ENCODE results near the gene TEAD4. TPM values are rescaled to one million over a fixed set of nuclear protein-coding genes. Genes with fewer than 3 reads are reported as not detected.

TEAD4 gene
- total RNA-seq, 4 donors from 2014 or later: 28.5 to 50.9 (median 37.0) TPM

DNA sequence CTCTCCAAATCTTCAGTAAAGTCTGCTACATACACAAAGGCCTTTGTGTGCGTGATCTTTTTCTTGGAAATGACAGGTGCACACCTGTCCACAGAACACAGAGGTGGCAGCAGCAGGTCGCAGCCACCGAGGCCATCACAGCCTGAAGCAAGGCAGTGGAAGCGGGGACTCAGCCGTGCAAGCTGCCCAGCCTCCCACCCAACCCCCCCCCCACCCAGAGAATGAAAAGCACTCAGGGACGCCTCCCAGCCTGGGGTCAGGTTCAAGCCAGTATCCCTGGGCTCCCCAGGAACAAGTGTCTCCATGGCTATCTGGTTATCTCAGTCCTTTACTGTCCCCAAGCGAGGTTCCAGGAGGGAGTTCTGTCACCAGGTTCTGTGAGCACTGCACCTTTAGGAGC is 86.8 kb downstream of the TEAD4 start:
- 75 to 80% methylated on average over 5 to 6 of the region's 7 CpGs for WGBS, 2 donors
- Histone ChIP-seq H3K4me1 (peaks cover 10 to 25% of the 10 kb centered on the region in 2 donors), H3K27ac (peak overlapping the region; percentile 29 to 52 (median 39)), H3K4me3 (replicated peaks in 1 of 3) (no peak overlapping the region), H3K36me3 (no peaks in the 10 kb centered on the region), H3K9me3 (no peaks in the 10 kb centered on the region), H3K27me3 (no peaks in the 10 kb centered on the region)
- no peak for DNase-seq
- TF ChIP-seq, protein P1, sequence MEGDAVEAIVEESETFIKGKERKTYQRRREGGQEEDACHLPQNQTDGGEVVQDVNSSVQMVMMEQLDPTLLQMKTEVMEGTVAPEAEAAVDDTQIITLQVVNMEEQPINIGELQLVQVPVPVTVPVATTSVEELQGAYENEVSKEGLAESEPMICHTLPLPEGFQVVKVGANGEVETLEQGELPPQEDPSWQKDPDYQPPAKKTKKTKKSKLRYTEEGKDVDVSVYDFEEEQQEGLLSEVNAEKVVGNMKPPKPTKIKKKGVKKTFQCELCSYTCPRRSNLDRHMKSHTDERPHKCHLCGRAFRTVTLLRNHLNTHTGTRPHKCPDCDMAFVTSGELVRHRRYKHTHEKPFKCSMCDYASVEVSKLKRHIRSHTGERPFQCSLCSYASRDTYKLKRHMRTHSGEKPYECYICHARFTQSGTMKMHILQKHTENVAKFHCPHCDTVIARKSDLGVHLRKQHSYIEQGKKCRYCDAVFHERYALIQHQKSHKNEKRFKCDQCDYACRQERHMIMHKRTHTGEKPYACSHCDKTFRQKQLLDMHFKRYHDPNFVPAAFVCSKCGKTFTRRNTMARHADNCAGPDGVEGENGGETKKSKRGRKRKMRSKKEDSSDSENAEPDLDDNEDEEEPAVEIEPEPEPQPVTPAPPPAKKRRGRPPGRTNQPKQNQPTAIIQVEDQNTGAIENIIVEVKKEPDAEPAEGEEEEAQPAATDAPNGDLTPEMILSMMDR (IDR thresholded peaks at IDR 0.05): no peak
- no peak for TF ChIP-seq POLR2A (IDR thresholded peaks at IDR 0.05)
- intact Hi-C loops (cut with DNase I): loop anchor here (10.0 kb wide), 1 partner anchor 161 kb away; no protein-coding TSS in a partner anchor

DNA sequence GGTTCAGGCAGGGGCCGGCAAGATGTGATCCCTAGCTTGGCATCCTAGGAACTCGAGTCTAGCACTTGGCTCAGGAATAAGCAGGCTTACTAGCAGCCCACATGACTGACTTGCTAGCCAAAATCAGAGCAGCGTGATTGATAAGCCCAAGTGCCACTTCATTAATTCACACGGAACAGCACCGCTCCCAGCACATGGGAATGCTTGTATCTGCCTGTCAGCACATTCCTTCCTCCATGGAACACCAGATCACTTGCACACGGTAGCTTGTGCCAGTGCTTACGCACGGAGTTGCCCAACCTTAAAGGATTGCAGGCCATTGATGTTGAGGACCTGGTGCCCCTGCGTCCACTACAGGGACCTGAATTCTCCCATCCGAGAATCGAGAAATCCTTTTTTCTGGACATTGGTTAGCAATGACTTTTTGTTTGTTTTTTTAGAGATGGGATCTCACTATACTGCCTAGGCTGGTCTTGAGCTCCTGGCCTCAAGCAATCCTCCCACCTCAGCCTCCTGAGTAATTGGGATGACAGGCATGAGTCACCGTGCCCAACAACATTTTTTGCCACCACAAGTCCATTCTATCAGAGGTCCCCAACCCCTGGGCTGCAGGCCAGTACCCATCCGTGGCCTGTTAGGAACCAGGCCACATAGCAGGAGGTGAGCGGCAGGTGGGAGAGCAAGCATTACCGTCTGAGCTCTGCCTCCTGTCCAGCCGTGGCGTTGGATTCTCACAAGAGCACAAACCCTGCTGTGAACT is 87.4 kb downstream of the TEAD4 start:
- H3K4me3 ChIP-seq (replicated peaks in 1 of 3): no peak overlapping the region
- H3K9me3 ChIP-seq: no peaks in the 10 kb centered on the region
- no peaks in the 10 kb centered on the region for H3K27me3 ChIP-seq
- DNase-seq: peak; percentile 84 to 87
- WGBS, 2 donors: 53 to 58% methylated on average over 14 to 17 of the region's 17 CpGs
- TF ChIP-seq POLR2A (IDR thresholded peaks at IDR 0.05): peak in 1 of 2 donors; percentile 25
- TF ChIP-seq, protein P1 (IDR thresholded peaks at IDR 0.05): no peak
- peak overlapping the region; percentile 29 to 87 (median 52) for H3K27ac ChIP-seq
- intact Hi-C loops (cut with DNase I): loop anchor here (10.0 kb wide), 1 partner anchor 162 kb away; no protein-coding TSS in a partner anchor
- H3K4me1 ChIP-seq: peaks cover 10 to 25% of the 10 kb centered on the region in 2 donors
- no peaks in the 10 kb centered on the region for H3K36me3 ChIP-seq

DNA sequence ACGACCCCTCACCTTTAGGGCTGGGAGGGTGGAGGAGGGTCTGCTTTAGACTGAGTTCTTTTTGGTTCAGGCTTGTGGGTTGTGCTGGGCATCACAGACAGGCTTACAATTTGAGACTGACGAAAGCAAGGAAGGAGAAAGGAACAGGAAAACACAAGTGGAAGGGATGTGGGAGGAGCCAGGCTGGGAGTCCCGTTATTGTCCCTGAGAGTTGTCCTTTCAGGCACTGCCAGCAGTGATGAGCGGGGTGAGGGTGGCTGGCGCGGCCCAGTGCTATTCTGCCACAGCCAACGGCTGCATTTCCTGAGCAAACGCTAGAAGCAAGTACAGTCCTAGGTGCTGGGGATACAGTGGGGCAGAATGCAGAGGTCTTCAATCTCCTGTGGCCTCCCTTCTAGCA is 88.8 kb downstream of the TEAD4 start:
- Histone ChIP-seq H3K27me3 (no peaks in the 10 kb centered on the region), H3K9me3 (no peaks in the 10 kb centered on the region), H3K27ac (no peak overlapping the region), H3K4me1 (peaks cover 5 to 14% of the 10 kb centered on the region in 2 donors), H3K4me3 (replicated peaks in 1 of 3) (no peak overlapping the region), H3K36me3 (no peaks in the 10 kb centered on the region)
- DNase-seq: no peak
- TF ChIP-seq, protein P1 (IDR thresholded peaks at IDR 0.05): no peak
- no peak for TF ChIP-seq POLR2A (IDR thresholded peaks at IDR 0.05)
- intact Hi-C loops (cut with DNase I): loop anchor here (10.0 kb wide), 1 partner anchor 163 kb away; no protein-coding TSS in a partner anchor
- WGBS, 2 donors: 51 to 65% methylated on average over 8 of the region's 8 CpGs

DNA sequence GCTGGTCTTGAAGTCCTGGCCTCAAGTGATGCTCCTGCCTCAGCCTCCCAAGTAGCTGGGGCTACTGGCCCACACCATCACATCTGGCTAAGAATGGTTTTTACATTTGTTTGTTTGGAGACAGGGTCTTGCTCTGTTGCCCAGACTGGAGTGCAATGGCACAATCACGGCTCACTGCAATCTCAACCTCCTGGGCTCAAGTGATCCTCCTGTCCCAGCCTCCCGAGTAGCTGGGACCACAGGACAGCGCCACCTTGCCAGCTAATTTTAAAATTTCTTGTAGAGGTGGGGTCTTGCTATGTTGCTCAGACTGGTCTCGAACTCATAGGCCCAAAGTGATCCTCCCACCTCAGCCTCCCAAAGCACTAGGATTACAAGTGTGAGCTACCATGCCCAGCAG is 89.3 kb downstream of the TEAD4 start:
- no peak for DNase-seq
- 100% methylated on average over 4 of the region's 4 CpGs for WGBS, 2 donors
- intact Hi-C loops (cut with DNase I): loop anchor here (10.0 kb wide), 1 partner anchor 164 kb away; no protein-coding TSS in a partner anchor

More for the DNA sequence above, 89.3 kb downstream of the TEAD4 start:
- Histone ChIP-seq H3K36me3 (no peaks in the 10 kb centered on the region), H3K4me3 (replicated peaks in 1 of 3) (no peak overlapping the region), H3K27me3 (no peaks in the 10 kb centered on the region), H3K4me1 (peaks cover 5 to 14% of the 10 kb centered on the region in 2 donors), H3K9me3 (no peaks in the 10 kb centered on the region), H3K27ac (no peak overlapping the region)
- no peak for TF ChIP-seq POLR2A (IDR thresholded peaks at IDR 0.05)
- TF ChIP-seq, protein P1 (IDR thresholded peaks at IDR 0.05): no peak

All from thyroid gland (tissue), 4 donors.